Spinal cord (tissue), 10 donors: ENCODE measurements around the gene ASPM. TPM values are rescaled to one million over a fixed set of nuclear protein-coding genes. Genes with fewer than 3 reads are reported as not detected.

Source experiments
- DNase-seq, 6 donors: peaks; one replicate each; pipeline versions ENCODE4 v3.0.0 to v3.0.0-alpha.2; 2013 to 2015; ENCODE audit warnings: low spot score in 6 of 6, low read depth in 4 of 6
- H3K27ac ChIP-seq: one replicate; pipeline ENCODE4 v1.5.1; 2013; ENCODE audit warnings: low read depth, low read length, control low read depth
- H3K27me3 ChIP-seq: one replicate; pipeline ENCODE4 v1.6.1; 2013; ENCODE audit warnings: low read length; ENCODE audit not compliant: control insufficient read depth, insufficient read depth
- H3K36me3 ChIP-seq: one replicate; pipeline ENCODE4 v1.6.1; 2013; ENCODE audit warnings: low read length; ENCODE audit not compliant: control insufficient read depth, insufficient read depth
- H3K4me1 ChIP-seq: one replicate; pipeline ENCODE4 v1.6.1; 2013; ENCODE audit warnings: low read length; ENCODE audit not compliant: control insufficient read depth, insufficient read depth
- H3K4me3 ChIP-seq: one replicate; pipeline ENCODE4 v1.5.1; 2013; ENCODE audit warnings: low read depth, low read length, control low read depth
- H3K9me3 ChIP-seq: one replicate; pipeline ENCODE4 v1.6.1; 2013; ENCODE audit warnings: low read length; ENCODE audit not compliant: control insufficient read depth, insufficient read depth
- WGBS: methylation state at CpG from one replicate; pipeline ENCODE4 v1.1.5; 2013; ENCODE audit warnings: missing lambda C conversion rate; ENCODE audit not compliant: insufficient coverage; 5-methylcytosine and 5-hydroxymethylcytosine counted together
- polyA plus RNA-seq, 2 donors: library from polyadenylated mRNA; unstranded; fragments of 120-200 nt; gene quantifications; one replicate each; pipeline ENCODE4 v1.2.1, GENCODE V29; 2013; ENCODE audit not compliant: insufficient read length in 2 of 2
- total RNA-seq, 2 donors: library from RNA; depleted of rRNA in 1 of 2; stranded (reverse); fragments of 120-200 nt in 1 of 2; fragments of >200 nt in 1 of 2; gene quantifications; one replicate each; pipeline versions ENCODE4 v1.2.3 to v1.2.4, GENCODE V29; 2013 to 2014
- donor health status: healthy.

Gene ASPM
- total and polyA plus RNA-seq, 4 donors = 7.6 to 18.3 (median 13.4) TPM

- no peak overlapping the region for H3K4me3 ChIP-seq
- no peak overlapping the region for H3K27ac ChIP-seq
- no peaks in the 10 kb centered on the region for H3K4me1 ChIP-seq
- WGBS = no CpG with 5 or more reads among the region's 5 CpGs
- no peaks in the 10 kb centered on the region for H3K9me3 ChIP-seq
- no peaks in the 10 kb centered on the region for H3K27me3 ChIP-seq
- DNase-seq = no peak
- H3K36me3 ChIP-seq = no peaks in the 10 kb centered on the region
These were observed 27.4 kb upstream of the ASPM start for GRCh38 chr1:197173571-197174507.

- no CpG with 5 or more reads among the region's 2 CpGs for WGBS
- H3K4me1 ChIP-seq = no peaks in the 10 kb centered on the region
- H3K36me3 ChIP-seq = no peaks in the 10 kb centered on the region
- no peaks in the 10 kb centered on the region for H3K9me3 ChIP-seq
- DNase-seq = no peak
- H3K27me3 ChIP-seq = no peaks in the 10 kb centered on the region
- H3K4me3 ChIP-seq = no peak overlapping the region
- H3K27ac ChIP-seq = no peak overlapping the region
These were observed 25.1 kb upstream of the ASPM start for GRCh38 chr1:197171531-197171930.

DNA sequence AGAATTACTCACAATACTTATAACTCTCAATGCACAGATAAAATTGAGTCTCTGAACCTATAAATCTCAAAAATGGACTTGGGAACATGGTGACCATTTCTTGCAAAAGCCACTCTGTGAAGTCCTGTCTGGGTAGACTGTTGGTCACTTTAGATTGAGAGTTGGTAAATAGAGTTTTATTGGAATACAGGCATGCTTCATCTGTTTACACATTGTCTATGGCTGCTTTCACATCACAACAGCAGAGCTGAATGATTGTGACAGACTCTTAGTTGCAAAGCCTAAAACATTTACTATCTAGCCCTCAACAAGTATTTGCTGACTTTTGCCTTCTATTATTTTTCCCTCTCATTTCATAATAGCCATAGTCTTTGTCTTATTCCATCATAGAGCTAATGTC is 24.1 kb upstream of the ASPM start:
- Histone ChIP-seq H3K27me3 (no peaks in the 10 kb centered on the region), H3K9me3 (no peaks in the 10 kb centered on the region), H3K4me1 (no peaks in the 10 kb centered on the region), H3K4me3 (no peak overlapping the region), H3K27ac (no peak overlapping the region), H3K36me3 (no peaks in the 10 kb centered on the region)
- no peak for DNase-seq

GRCh38 chr1:197159461-197159860 is 13.0 kb upstream of the ASPM start:
- H3K4me3 ChIP-seq = no peak overlapping the region
- H3K4me1 ChIP-seq = no peaks in the 10 kb centered on the region
- no peaks in the 10 kb centered on the region for H3K9me3 ChIP-seq
- H3K27me3 ChIP-seq = no peaks in the 10 kb centered on the region
- H3K36me3 ChIP-seq = no peaks in the 10 kb centered on the region
- DNase-seq = no peak
- H3K27ac ChIP-seq = no peak overlapping the region
- WGBS = 96% methylated on average over 4 of the region's 7 CpGs

GRCh38 chr1:197156692-197157091 is 10.2 kb upstream of the ASPM start:
- no peak for DNase-seq
- Histone ChIP-seq H3K4me3 (no peak overlapping the region), H3K4me1 (no peaks in the 10 kb centered on the region), H3K27me3 (no peaks in the 10 kb centered on the region), H3K27ac (no peak overlapping the region), H3K36me3 (no peaks in the 10 kb centered on the region), H3K9me3 (no peaks in the 10 kb centered on the region)
- WGBS = no CpG with 5 or more reads among the region's 1 CpG

GRCh38 chr1:197152662-197153061 is 6.2 kb upstream of the ASPM start:
- DNase-seq = no peak
- no peaks in the 10 kb centered on the region for H3K9me3 ChIP-seq
- no peak overlapping the region for H3K4me3 ChIP-seq
- H3K27me3 ChIP-seq = no peaks in the 10 kb centered on the region
- 63% methylated on average over 2 of the region's 4 CpGs for WGBS
- H3K4me1 ChIP-seq = no peaks in the 10 kb centered on the region
- H3K27ac ChIP-seq = no peak overlapping the region
- no peaks in the 10 kb centered on the region for H3K36me3 ChIP-seq

GRCh38 chr1:197151185-197151584 is 4.7 kb upstream of the ASPM start:
- Histone ChIP-seq H3K36me3 (no peaks in the 10 kb centered on the region), H3K4me3 (no peak overlapping the region), H3K27me3 (no peaks in the 10 kb centered on the region), H3K9me3 (no peaks in the 10 kb centered on the region), H3K27ac (no peak overlapping the region), H3K4me1 (peaks cover 7% of the 10 kb centered on the region)
- no peak for DNase-seq
- no CpG with 5 or more reads among the region's 1 CpG for WGBS

DNA sequence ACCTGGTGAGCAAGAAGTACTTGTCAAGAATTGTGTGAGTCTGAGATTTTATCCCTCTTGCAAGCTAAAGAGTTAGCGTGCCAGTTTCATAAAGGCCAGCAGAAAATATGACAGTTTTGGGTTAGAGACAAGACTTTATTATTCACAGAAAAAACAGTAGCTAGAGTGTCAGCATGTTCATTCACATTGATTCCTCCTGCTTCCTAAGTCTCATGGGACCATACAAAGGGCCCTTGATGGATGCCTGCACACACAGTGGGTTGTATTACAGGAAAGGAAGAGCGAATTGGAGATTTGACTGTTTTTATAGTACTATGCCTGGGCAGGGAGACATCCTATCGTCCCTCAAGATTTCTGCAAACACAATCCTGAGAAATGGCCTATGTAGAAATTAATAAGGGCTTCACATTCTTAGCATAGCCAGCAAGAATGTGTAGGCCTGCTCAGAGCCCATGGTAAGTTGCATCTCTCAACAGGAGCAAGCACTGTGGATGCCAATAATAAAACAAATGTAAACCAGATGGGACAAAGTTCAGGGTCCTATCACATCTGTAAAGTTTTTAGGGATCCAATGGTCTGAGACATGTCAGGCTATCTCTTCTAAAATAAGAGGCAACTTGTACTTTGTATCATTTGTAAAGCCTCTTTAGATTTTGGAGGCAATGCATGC is 4.0 kb upstream of the ASPM start:
- Histone ChIP-seq H3K27me3 (no peaks in the 10 kb centered on the region), H3K9me3 (no peaks in the 10 kb centered on the region), H3K27ac (no peak overlapping the region), H3K4me1 (peaks cover 11% of the 10 kb centered on the region), H3K4me3 (no peak overlapping the region), H3K36me3 (no peaks in the 10 kb centered on the region)
- peak in 2 of 6 donors; percentile 5 to 18 for DNase-seq
- 60% methylated on average over 1 of the region's 3 CpGs for WGBS

- DNase-seq = no peak
- Histone ChIP-seq H3K9me3 (no peaks in the 10 kb centered on the region), H3K27ac (no peak overlapping the region), H3K36me3 (no peaks in the 10 kb centered on the region), H3K4me3 (no peak overlapping the region), H3K27me3 (no peaks in the 10 kb centered on the region), H3K4me1 (peaks cover 11% of the 10 kb centered on the region)
- no CpG with 5 or more reads among the region's 2 CpGs for WGBS
These were observed 2.9 kb upstream of the ASPM start for GRCh38 chr1:197149340-197149739.
